ENCODE results near the gene FCRL3.

The FCRL3 gene

DNA sequence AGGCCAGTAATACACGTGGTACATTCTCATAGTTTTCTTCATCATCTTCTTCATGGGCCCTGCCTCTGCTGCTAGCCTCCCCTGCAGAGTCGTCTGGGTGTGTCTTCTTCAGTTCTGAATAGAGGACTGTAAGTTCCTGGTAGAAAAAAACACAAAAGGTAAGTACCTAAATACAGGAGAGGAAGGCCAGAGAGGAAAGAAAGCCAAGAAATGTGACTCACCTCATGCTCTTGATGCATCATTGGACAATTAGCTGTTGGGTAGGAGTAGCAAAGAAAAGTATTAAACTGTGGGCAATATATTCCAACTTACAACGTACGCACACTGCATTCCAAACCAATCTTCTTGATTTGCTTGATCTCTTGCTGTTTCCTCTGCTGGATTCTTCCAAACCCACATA is 21.8 kb downstream of the FCRL3 start:
- no peak for DNase-seq (ENCODE audit: extremely low read depth, insufficient read length)
- no peak overlapping the region for H3K4me3 ChIP-seq (replicated peaks; ENCODE audit: low read depth, low read length)
- TF ChIP-seq, protein P1, sequence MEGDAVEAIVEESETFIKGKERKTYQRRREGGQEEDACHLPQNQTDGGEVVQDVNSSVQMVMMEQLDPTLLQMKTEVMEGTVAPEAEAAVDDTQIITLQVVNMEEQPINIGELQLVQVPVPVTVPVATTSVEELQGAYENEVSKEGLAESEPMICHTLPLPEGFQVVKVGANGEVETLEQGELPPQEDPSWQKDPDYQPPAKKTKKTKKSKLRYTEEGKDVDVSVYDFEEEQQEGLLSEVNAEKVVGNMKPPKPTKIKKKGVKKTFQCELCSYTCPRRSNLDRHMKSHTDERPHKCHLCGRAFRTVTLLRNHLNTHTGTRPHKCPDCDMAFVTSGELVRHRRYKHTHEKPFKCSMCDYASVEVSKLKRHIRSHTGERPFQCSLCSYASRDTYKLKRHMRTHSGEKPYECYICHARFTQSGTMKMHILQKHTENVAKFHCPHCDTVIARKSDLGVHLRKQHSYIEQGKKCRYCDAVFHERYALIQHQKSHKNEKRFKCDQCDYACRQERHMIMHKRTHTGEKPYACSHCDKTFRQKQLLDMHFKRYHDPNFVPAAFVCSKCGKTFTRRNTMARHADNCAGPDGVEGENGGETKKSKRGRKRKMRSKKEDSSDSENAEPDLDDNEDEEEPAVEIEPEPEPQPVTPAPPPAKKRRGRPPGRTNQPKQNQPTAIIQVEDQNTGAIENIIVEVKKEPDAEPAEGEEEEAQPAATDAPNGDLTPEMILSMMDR (IDR thresholded peaks at IDR 0.05; ENCODE audit: insufficient read depth, low read length, poor library complexity, severe bottlenecking) = no peak
- no peaks in the 10 kb centered on the region for H3K36me3 ChIP-seq (ENCODE audit: control insufficient read depth, insufficient read depth, low read length)
- H3K27me3 ChIP-seq (replicated peaks; ENCODE audit: control insufficient read depth, insufficient read depth, low read length) = no peaks in the 10 kb centered on the region; the same call in 1 of the 2 replicates

DNA sequence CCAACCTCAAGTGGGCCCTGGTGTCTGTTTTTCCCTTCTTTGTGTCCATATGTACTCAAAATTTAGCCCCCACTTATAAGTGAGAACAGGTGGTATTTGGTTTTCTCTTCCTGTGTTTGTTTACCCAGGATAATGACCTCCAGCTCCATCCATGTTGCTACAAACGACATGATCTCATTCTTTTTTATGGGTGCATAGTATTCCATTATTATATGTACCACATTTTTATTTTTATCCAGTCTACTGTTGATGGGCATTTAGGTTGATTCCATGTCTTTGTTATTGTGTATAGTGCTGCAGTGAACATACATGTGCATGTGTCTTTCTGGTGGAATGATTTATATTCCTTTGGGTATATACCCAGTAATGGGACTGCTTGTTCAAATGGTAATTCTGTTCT is 27.6 kb downstream of the FCRL3 start:
- H3K4me3 ChIP-seq (replicated peaks; ENCODE audit: low read depth, low read length) = no peak overlapping the region
- no peak for DNase-seq (ENCODE audit: extremely low read depth, insufficient read length)
- H3K36me3 ChIP-seq (ENCODE audit: control insufficient read depth, insufficient read depth, low read length) = no peaks in the 10 kb centered on the region
- H3K27me3 ChIP-seq (replicated peaks; ENCODE audit: control insufficient read depth, insufficient read depth, low read length) = no peaks in the 10 kb centered on the region; the same call in 1 of the 2 replicates
- TF ChIP-seq, protein P1 (IDR thresholded peaks at IDR 0.05; ENCODE audit: insufficient read depth, low read length, poor library complexity, severe bottlenecking) = no peak

DNA sequence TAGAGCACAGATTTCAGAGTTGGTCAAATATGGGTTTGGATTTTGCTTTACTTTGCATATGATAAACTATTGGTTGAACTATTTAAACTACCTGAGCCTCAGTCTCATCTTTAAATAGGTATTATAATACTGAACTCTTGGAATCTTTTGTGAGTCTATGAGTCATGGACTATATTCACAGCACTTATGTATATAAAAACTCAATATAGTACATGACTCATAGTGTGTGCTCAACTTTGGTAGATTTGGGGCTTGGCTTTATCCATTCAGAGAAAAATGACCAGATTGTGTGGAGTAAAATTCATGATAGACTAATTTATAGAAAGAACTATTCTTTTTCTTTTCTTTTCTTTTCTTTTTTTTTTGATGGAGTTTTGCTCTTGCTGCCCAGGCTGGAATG is 28.7 kb downstream of the FCRL3 start:
- TF ChIP-seq, protein P1 (IDR thresholded peaks at IDR 0.05; ENCODE audit: insufficient read depth, low read length, poor library complexity, severe bottlenecking) = no peak
- no peaks in the 10 kb centered on the region for H3K36me3 ChIP-seq (ENCODE audit: control insufficient read depth, insufficient read depth, low read length)
- no peaks in the 10 kb centered on the region; the same call in 1 of the 2 replicates for H3K27me3 ChIP-seq (replicated peaks; ENCODE audit: control insufficient read depth, insufficient read depth, low read length)
- H3K4me3 ChIP-seq (replicated peaks; ENCODE audit: low read depth, low read length) = no peak overlapping the region
- DNase-seq (ENCODE audit: extremely low read depth, insufficient read length) = no peak

DNA sequence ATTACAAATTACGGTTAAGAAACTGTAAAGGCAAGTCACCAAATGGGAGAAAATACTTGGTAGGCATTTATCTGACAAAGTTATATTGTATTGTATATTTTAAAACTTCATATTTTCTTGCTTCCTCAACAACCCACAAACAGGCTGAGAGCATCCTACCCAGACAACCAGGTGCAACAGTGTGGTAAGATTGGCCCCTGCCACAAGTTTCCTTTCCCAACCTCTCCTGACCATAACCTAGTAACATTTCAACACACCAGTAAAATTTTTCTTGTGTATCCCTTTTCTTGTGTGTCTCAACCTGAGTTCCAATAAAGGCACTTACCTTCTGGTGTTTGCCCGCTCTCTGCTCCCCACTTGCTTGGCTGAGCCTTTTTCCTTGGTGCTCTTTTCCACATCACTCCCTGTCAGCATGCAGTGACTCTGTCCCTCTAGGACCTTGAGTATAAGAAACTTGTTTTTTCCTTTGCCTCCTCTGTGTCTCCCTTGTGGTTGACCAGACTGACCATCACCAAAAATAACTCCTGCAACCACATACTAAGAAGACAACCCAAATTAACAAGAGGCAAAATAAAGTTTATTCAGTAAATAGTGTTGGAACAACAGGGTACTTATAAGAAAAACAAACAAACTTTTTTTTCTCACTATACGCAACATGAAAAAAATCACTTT is 40.9 kb downstream of the FCRL3 start:
- no peaks in the 10 kb centered on the region for H3K36me3 ChIP-seq (ENCODE audit: control insufficient read depth, insufficient read depth, low read length)
- no peak for DNase-seq (ENCODE audit: extremely low read depth, insufficient read length)
- TF ChIP-seq, protein P1 (IDR thresholded peaks at IDR 0.05; ENCODE audit: insufficient read depth, low read length, poor library complexity, severe bottlenecking) = no peak

DNA sequence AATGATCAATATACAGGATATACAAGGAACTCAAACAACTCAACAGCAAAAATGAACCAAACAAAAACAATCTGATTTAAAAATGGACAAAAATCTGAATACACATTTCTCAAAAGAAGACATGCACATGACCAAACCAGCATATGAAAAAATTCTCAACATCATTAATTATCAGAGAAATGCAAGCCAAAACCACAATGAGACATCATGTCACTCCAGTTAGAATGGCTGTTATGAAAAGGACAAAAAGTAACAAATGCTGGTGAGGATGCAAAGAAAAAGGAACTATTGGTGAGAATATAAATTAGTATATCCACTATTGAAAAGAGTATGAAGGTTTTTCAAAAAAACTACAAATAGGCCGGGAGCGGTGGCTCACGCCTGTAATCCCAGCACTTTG is 42.0 kb downstream of the FCRL3 start:
- DNase-seq (ENCODE audit: extremely low read depth, insufficient read length) = no peak
- H3K27me3 ChIP-seq (replicated peaks; ENCODE audit: control insufficient read depth, insufficient read depth, low read length) = no peaks in the 10 kb centered on the region; the same call in 1 of the 2 replicates
- H3K4me3 ChIP-seq (replicated peaks; ENCODE audit: low read depth, low read length) = no peak overlapping the region

More for the DNA sequence above, 40.9 kb downstream of the FCRL3 start:
- no peaks in the 10 kb centered on the region; the same call in 1 of the 2 replicates for H3K27me3 ChIP-seq (replicated peaks; ENCODE audit: control insufficient read depth, insufficient read depth, low read length)
- H3K4me3 ChIP-seq (replicated peaks; ENCODE audit: low read depth, low read length) = no peak overlapping the region

More for the DNA sequence above, 42.0 kb downstream of the FCRL3 start:
- TF ChIP-seq, protein P1 (IDR thresholded peaks at IDR 0.05; ENCODE audit: insufficient read depth, low read length, poor library complexity, severe bottlenecking) = no peak
- no peaks in the 10 kb centered on the region for H3K36me3 ChIP-seq (ENCODE audit: control insufficient read depth, insufficient read depth, low read length)
